Natural killer cell (primary cell): Measurements from ENCODE around the gene KIF1B. TPM values are rescaled to one million over a fixed set of nuclear protein-coding genes. Genes with fewer than 3 reads are reported as not detected.

ENCODE experiments used
- ATAC-seq, 3 donors: fragments of 150-1000 bp in 2 of 3; fragments of 200-7000 bp in 1 of 3; cut with Tn5 transposase; 1 replicate in 1 of 3; 2 replicates in 2 of 3; pipeline ENCODE4 v1.10.0; 2021; ENCODE audit warnings: mild to moderate bottlenecking in 2 of 3, moderate library complexity in 2 of 3
- DNase-seq, 2 donors: peaks; one replicate each; pipeline versions ENCODE4 v3.0.0 to v3.0.0-alpha.2; 2013 to 2021; ENCODE audit warnings: mixed read lengths in 1 of 2
- H3K27ac ChIP-seq: one replicate; pipeline ENCODE4 v1.5.1; 2013; ENCODE audit warnings: mild to moderate bottlenecking, low read length
- H3K27me3 ChIP-seq: one replicate; pipeline ENCODE4 v1.6.1; 2013; ENCODE audit warnings: low read length; ENCODE audit not compliant: control insufficient read depth, insufficient read depth
- H3K36me3 ChIP-seq: one replicate; pipeline ENCODE4 v1.6.1; 2013; ENCODE audit warnings: low read length; ENCODE audit not compliant: control insufficient read depth, insufficient read depth
- H3K4me1 ChIP-seq: one replicate; pipeline ENCODE4 v1.6.1; 2013; ENCODE audit warnings: low read length; ENCODE audit not compliant: control insufficient read depth, insufficient read depth
- H3K4me3 ChIP-seq: one replicate; pipeline ENCODE4 v1.5.1; 2013; ENCODE audit warnings: low read length
- H3K9me3 ChIP-seq: one replicate; pipeline ENCODE4 v1.6.1; 2013; ENCODE audit warnings: low read length; ENCODE audit not compliant: control insufficient read depth, insufficient read depth
- H3K27ac Mint-ChIP-seq, 2 donors: one replicate each; pipeline ENCODE4 v1.8.0; 2022; ENCODE audit warnings: mild to moderate bottlenecking in 2 of 2, mixed read lengths in 2 of 2, moderate library complexity in 1 of 2
- H3K27me3 Mint-ChIP-seq, 2 donors: one replicate each; pipeline ENCODE4 v1.8.0; 2022; ENCODE audit warnings: low read depth in 2 of 2, mixed read lengths in 2 of 2
- H3K36me3 Mint-ChIP-seq: one replicate; pipeline ENCODE4 v1.8.0; 2022; ENCODE audit warnings: mixed read lengths
- H3K4me1 Mint-ChIP-seq, 2 donors: one replicate each; pipeline ENCODE4 v1.8.0; 2022; ENCODE audit warnings: mixed read lengths in 2 of 2
- H3K4me3 Mint-ChIP-seq: one replicate; pipeline ENCODE4 v1.8.0; 2022; ENCODE audit warnings: mild to moderate bottlenecking, moderate library complexity, mixed read lengths
- H3K9me3 Mint-ChIP-seq, 2 donors: one replicate each; pipeline ENCODE4 v1.8.0; 2022; ENCODE audit warnings: mixed read lengths in 2 of 2
- WGBS: methylation state at CpG from one replicate; pipeline ENCODE4 v1.1.7; 2013; ENCODE audit warnings: missing lambda C conversion rate; ENCODE audit not compliant: insufficient coverage; 5-methylcytosine and 5-hydroxymethylcytosine counted together
- intact Hi-C: fragments of 100-400 bp; cut with micrococcal nuclease; formaldehyde crosslinking; loops from one replicate; pipeline ENCODE4 v1.14.2; 2022
- total RNA-seq, 4 donors: library from RNA; stranded (reverse); fragments of 120-200 nt in 1 of 4; gene quantifications; one replicate each; pipeline versions ENCODE4 v1.2.3 to v1.2.4, GENCODE V29; 2013 to 2022
- TF ChIP-seq, protein P1 (sequence below): fragments of 200-600 bp; IDR thresholded peaks from one replicate; pipeline ENCODE4 v1.8.0; 2022; ENCODE audit warnings: antibody characterized with exemption

Gene KIF1B
- total RNA-seq, 3 donors from 2014 or later (not counting 1 experiment from before 2014, with no cell fraction given) = 15.2 to 22.0 (median 16.3) TPM

DNA sequence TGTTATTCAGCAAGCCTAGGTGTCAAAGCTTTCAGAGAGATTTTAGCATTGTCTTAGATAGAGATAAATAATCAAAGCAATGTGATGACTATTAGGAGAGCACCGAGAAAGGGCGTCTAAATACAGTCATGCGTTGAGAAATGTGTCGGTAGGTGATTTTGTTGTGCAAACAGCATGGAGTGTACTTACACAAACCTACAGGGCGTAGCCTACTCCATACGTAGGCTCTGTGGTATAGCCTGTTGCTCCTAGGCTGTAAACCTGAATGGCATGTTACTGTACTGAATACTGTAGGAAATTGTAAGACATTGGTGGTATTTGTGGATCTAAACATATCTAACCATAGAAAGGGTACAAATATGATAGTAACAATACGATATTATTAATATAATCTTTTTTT, 31.8 kb downstream of the KIF1B start:
- no peak overlapping the region for H3K4me3 Mint-ChIP-seq
- intact Hi-C loops = no loop called here
- H3K36me3 Mint-ChIP-seq = no peaks in the 10 kb centered on the region
- no peaks in the 10 kb centered on the region for H3K36me3 ChIP-seq
- DNase-seq (no peak), ATAC-seq (no peak)
- WGBS = 97% methylated on average over 6 of the region's 7 CpGs
- H3K4me1 ChIP-seq = no peaks in the 10 kb centered on the region
- H3K27ac ChIP-seq = no peak overlapping the region
- no peak overlapping the region for H3K4me3 ChIP-seq
- TF ChIP-seq, protein P1, sequence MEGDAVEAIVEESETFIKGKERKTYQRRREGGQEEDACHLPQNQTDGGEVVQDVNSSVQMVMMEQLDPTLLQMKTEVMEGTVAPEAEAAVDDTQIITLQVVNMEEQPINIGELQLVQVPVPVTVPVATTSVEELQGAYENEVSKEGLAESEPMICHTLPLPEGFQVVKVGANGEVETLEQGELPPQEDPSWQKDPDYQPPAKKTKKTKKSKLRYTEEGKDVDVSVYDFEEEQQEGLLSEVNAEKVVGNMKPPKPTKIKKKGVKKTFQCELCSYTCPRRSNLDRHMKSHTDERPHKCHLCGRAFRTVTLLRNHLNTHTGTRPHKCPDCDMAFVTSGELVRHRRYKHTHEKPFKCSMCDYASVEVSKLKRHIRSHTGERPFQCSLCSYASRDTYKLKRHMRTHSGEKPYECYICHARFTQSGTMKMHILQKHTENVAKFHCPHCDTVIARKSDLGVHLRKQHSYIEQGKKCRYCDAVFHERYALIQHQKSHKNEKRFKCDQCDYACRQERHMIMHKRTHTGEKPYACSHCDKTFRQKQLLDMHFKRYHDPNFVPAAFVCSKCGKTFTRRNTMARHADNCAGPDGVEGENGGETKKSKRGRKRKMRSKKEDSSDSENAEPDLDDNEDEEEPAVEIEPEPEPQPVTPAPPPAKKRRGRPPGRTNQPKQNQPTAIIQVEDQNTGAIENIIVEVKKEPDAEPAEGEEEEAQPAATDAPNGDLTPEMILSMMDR = no peak
- H3K9me3 Mint-ChIP-seq = no peaks in the 10 kb centered on the region
- H3K9me3 ChIP-seq = no peaks in the 10 kb centered on the region
- no peaks in the 10 kb centered on the region for H3K27me3 Mint-ChIP-seq
- no peak overlapping the region for H3K27ac Mint-ChIP-seq
- H3K4me1 Mint-ChIP-seq = peaks cover 13 to 16% of the 10 kb centered on the region in 2 donors
- H3K27me3 ChIP-seq = no peaks in the 10 kb centered on the region

DNA sequence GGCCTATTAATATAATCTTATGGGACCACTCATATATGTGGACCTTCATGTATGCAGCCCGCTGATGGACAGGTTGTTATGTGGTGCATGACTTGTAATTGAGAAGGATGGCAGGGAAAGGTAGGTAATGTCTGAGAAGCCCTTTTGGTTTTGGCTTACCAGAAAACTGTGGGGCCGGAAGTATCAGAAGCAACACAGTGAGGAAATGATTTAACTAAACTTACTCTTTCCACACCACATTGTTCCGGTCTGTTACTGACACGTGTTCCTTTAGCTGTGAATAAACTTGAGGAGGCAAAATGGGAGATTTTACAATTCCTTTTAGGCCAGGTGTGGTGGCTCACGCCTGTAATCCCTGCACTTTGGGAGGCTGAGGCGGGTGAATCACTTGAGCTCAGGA, 32.4 kb downstream of the KIF1B start:
- no peak overlapping the region for H3K4me3 ChIP-seq
- Mint-ChIP-seq H3K36me3 (no peaks in the 10 kb centered on the region), H3K4me1 (peaks cover 13 to 16% of the 10 kb centered on the region in 2 donors), H3K4me3 (no peak overlapping the region), H3K27me3 (no peaks in the 10 kb centered on the region), H3K9me3 (no peaks in the 10 kb centered on the region), H3K27ac (peak overlapping the region; percentile 7 to 39)
- TF ChIP-seq, protein P1 = no peak
- H3K9me3 ChIP-seq = no peaks in the 10 kb centered on the region
- H3K36me3 ChIP-seq = no peaks in the 10 kb centered on the region
- H3K27me3 ChIP-seq = no peaks in the 10 kb centered on the region
- ATAC-seq (peak; percentile 46 to 57 (median 53)), DNase-seq (no peak)
- WGBS = 75% methylated on average over 5 of the region's 6 CpGs
- H3K4me1 ChIP-seq = no peaks in the 10 kb centered on the region
- no peak overlapping the region for H3K27ac ChIP-seq
- intact Hi-C loops = no loop called here

DNA sequence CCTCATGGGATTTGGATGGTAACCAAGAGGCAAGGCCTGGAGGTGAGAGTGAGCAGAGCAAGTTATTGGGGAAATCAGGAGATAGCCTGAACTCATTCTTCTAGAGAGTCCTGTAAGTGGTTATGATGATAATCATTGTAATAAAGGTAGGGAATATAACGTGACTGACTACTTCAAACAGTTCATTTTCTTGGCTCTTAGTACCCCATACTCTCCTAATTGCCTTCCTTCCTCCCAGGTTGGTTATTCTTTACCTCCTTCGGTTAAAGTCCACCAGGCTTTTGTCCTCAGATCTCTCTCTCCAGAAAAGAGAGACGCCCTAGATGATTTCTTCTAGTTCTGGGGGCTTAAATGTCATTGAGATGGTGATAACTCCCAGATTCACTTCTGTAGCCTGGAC, 35.3 kb downstream of the KIF1B start:
- no peak for DNase-seq
- H3K27me3 ChIP-seq = no peaks in the 10 kb centered on the region
- no peak overlapping the region for H3K4me3 ChIP-seq
- intact Hi-C loops = no loop called here
- Mint-ChIP-seq H3K4me1 (peaks cover 16 to 18% of the 10 kb centered on the region in 2 donors), H3K36me3 (no peaks in the 10 kb centered on the region), H3K27ac (no peak overlapping the region), H3K9me3 (no peaks in the 10 kb centered on the region), H3K27me3 (no peaks in the 10 kb centered on the region), H3K4me3 (no peak overlapping the region)
- H3K36me3 ChIP-seq = no peaks in the 10 kb centered on the region
- no peak for ATAC-seq
- no peak overlapping the region for H3K27ac ChIP-seq
- WGBS = no CpG with 5 or more reads among the region's 3 CpGs
- TF ChIP-seq, protein P1 = no peak
- H3K4me1 ChIP-seq = no peaks in the 10 kb centered on the region
- H3K9me3 ChIP-seq = no peaks in the 10 kb centered on the region

DNA sequence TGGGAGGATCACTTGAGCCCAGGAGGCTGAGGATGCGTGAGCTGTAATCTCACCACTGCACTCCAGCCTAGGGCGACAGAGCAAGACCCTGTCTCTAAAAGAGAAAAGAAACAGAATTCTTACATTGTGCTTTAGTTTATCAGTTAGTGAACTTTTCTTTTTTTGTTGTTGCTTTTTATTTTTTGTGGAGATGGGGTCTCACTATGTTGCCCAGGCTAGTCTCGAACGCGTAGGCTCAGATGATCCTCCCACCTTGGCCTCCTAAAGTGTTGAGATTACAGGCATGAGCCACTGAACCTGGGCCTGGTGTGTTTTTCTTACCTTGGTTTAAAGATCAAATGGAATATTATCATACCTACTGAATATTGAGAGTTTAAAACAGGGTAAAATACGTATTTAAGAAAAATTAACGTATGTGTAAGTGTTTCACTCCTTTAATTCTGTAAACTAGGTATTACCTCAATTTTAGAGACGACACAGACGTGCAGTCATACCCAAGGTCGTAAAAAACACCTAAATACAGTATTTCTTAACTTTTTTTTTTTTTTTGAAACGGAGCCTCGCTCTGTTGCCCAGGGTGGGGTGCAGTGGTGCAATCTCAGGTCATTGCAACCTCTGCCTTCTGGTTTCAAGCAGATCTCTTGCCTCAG, 39.6 kb downstream of the KIF1B start:
- no peaks in the 10 kb centered on the region for H3K27me3 Mint-ChIP-seq
- no peak overlapping the region for H3K4me3 Mint-ChIP-seq
- peaks cover 5% of the 10 kb centered on the region in 2 donors for H3K4me1 Mint-ChIP-seq
- no peaks in the 10 kb centered on the region for H3K4me1 ChIP-seq
- no peaks in the 10 kb centered on the region for H3K36me3 ChIP-seq
- over 99% methylated on average over 10 of the region's 12 CpGs for WGBS
- intact Hi-C loops = no loop called here
- H3K27ac ChIP-seq = no peak overlapping the region
- no peak overlapping the region for H3K4me3 ChIP-seq
- H3K27me3 ChIP-seq = no peaks in the 10 kb centered on the region
- H3K36me3 Mint-ChIP-seq = no peaks in the 10 kb centered on the region
- no peaks in the 10 kb centered on the region for H3K9me3 ChIP-seq
- no peaks in the 10 kb centered on the region for H3K9me3 Mint-ChIP-seq
- ATAC-seq (no peak), DNase-seq (no peak)
- TF ChIP-seq, protein P1 = no peak
- no peak overlapping the region for H3K27ac Mint-ChIP-seq
